ENCODE measurements around the gene KAZALD1. TPM values are rescaled to one million over a fixed set of nuclear protein-coding genes. Genes with fewer than 3 reads are reported as not detected.

KAZALD1 gene
- total and polyA plus RNA-seq, 10 donors: 11.6 to 67.3 (median 31.0) TPM

DNA sequence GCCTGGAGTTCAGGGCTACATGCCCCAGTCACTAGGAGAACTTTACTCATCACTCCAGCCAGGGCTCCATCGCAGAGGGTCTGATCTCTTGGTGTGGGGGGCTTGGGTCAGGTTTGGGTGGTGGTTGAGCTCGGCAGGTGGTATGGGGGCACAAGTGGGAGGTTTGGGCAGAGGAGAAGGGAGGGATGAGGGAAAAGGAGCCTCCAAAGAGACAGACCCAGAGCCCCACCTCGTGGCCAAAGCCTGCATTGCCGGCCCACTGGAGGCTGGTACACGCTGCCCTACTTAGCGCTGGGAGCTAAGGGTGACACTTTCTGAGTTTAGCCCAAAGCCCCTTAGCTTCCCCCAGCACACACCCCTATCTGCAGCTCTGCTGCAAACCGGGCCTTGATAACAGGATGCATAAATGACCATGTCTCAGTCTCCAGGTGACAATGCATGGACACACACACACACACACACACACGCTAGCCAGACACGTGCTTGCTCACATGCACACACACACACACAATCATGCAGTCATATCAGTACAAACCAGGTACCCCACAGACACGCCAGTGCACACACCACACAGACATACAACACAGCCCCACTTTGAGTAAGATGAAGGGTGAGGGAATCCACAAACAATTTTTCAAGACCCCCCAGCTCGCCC, 47.4 kb upstream of the KAZALD1 start:
- H3K36me3 ChIP-seq: no peaks in the 10 kb centered on the region
- peak; percentile 93 for DNase-seq
- H3K27ac ChIP-seq: no peak overlapping the region
- H3K4me1 ChIP-seq: peaks cover 18 to 48% (median 36%) of the 10 kb centered on the region in 6 donors
- no peak overlapping the region for H3K4me3 ChIP-seq
- H3K27me3 ChIP-seq (replicated peaks in 1 of 7): peaks cover 0 to 38% (median 6%) of the 10 kb centered on the region in 7 donors
- intact Hi-C loops (cut with DNase I; ENCODE audit: low total_unique reads): no loop called here
- WGBS, 5 donors: 19 to 26% (median 22%) methylated on average over 11 of the region's 11 CpGs
- peak in 1 of 3 donors; percentile 32 for TF ChIP-seq POLR2AphosphoS5 (IDR thresholded peaks at IDR 0.05)
- TF ChIP-seq POLR2A (IDR thresholded peaks at IDR 0.05): no peak
- TF ChIP-seq, protein P1, sequence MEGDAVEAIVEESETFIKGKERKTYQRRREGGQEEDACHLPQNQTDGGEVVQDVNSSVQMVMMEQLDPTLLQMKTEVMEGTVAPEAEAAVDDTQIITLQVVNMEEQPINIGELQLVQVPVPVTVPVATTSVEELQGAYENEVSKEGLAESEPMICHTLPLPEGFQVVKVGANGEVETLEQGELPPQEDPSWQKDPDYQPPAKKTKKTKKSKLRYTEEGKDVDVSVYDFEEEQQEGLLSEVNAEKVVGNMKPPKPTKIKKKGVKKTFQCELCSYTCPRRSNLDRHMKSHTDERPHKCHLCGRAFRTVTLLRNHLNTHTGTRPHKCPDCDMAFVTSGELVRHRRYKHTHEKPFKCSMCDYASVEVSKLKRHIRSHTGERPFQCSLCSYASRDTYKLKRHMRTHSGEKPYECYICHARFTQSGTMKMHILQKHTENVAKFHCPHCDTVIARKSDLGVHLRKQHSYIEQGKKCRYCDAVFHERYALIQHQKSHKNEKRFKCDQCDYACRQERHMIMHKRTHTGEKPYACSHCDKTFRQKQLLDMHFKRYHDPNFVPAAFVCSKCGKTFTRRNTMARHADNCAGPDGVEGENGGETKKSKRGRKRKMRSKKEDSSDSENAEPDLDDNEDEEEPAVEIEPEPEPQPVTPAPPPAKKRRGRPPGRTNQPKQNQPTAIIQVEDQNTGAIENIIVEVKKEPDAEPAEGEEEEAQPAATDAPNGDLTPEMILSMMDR (IDR thresholded peaks at IDR 0.05 in 8 of 11, conservative IDR thresholded peaks at IDR 0.05 in 3 of 11): peak; percentile 84 to 97 (median 92)
- no peaks in the 10 kb centered on the region for H3K9me3 ChIP-seq

- WGBS, 5 donors: 44 to 66% (median 49%) methylated on average over 5 to 7 of the region's 7 CpGs
- H3K9me3 ChIP-seq: no peaks in the 10 kb centered on the region
- H3K27ac ChIP-seq: no peak overlapping the region
- TF ChIP-seq, protein P1 (IDR thresholded peaks at IDR 0.05 in 8 of 11, conservative IDR thresholded peaks at IDR 0.05 in 3 of 11): no peak
- TF ChIP-seq POLR2A (IDR thresholded peaks at IDR 0.05) (no peak), POLR2AphosphoS5 (IDR thresholded peaks at IDR 0.05) (no peak)
- peaks cover 0 to 38% (median 6%) of the 10 kb centered on the region in 7 donors for H3K27me3 ChIP-seq (replicated peaks in 1 of 7)
- intact Hi-C loops (cut with DNase I; ENCODE audit: low total_unique reads): no loop called here
- no peak overlapping the region for H3K4me3 ChIP-seq
- no peak for DNase-seq
- no peaks in the 10 kb centered on the region for H3K36me3 ChIP-seq
- H3K4me1 ChIP-seq: peaks cover 18 to 52% (median 36%) of the 10 kb centered on the region in 6 donors
Measured at GRCh38 chr10:101014966-101015581, 46.7 kb upstream of the KAZALD1 start.

DNA sequence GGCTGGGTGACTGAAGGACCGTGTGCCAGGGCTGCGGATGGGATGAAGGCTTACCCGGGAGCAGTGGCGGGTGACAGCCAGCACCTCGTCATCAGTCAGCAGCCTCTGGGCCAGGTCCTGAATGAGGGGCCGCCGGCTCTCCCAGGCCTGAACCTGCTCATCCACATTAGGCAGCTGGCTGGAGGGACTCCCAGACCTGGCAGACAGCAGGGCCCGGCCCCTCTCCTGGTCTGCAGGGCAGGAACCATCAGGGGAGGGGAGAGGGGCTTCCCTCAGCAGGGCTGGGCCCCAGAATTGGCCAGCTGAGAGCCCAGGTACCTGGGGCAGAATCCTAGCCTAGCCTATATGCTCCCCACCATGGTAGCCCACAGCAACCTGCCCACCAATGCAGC, 46.2 kb upstream of the KAZALD1 start:
- Histone ChIP-seq H3K4me1 (peaks cover 18 to 57% (median 36%) of the 10 kb centered on the region in 6 donors), H3K9me3 (no peaks in the 10 kb centered on the region), H3K27me3 (replicated peaks in 1 of 7) (peaks cover 0 to 38% (median 6%) of the 10 kb centered on the region in 7 donors), H3K27ac (no peak overlapping the region), H3K4me3 (no peak overlapping the region), H3K36me3 (no peaks in the 10 kb centered on the region)
- DNase-seq: no peak
- intact Hi-C loops (cut with DNase I; ENCODE audit: low total_unique reads): no loop called here
- 80 to 95% (median 87%) methylated on average over 2 to 8 of the region's 8 CpGs for WGBS, 5 donors
- TF ChIP-seq POLR2AphosphoS5 (IDR thresholded peaks at IDR 0.05) (no peak), POLR2A (IDR thresholded peaks at IDR 0.05) (no peak)
- TF ChIP-seq, protein P1 (IDR thresholded peaks at IDR 0.05 in 8 of 11, conservative IDR thresholded peaks at IDR 0.05 in 3 of 11): no peak

- Histone ChIP-seq H3K4me1 (peaks cover 18 to 62% (median 35%) of the 10 kb centered on the region in 6 donors), H3K4me3 (no peak overlapping the region), H3K36me3 (no peaks in the 10 kb centered on the region), H3K9me3 (no peaks in the 10 kb centered on the region), H3K27ac (no peak overlapping the region), H3K27me3 (replicated peaks in 1 of 7) (peaks cover 0 to 38% (median 6%) of the 10 kb centered on the region in 7 donors)
- intact Hi-C loops (cut with DNase I; ENCODE audit: low total_unique reads): no loop called here
- WGBS, 5 donors: 75 to 86% (median 82%) methylated on average over 5 of the region's 5 CpGs
- no peak for TF ChIP-seq POLR2AphosphoS5 (IDR thresholded peaks at IDR 0.05)
- TF ChIP-seq POLR2A (IDR thresholded peaks at IDR 0.05): no peak
- TF ChIP-seq, protein P1 (IDR thresholded peaks at IDR 0.05 in 8 of 11, conservative IDR thresholded peaks at IDR 0.05 in 3 of 11): no peak
- DNase-seq: no peak
Measured at GRCh38 chr10:101016814-101017213, 45.0 kb upstream of the KAZALD1 start.

Data from spleen (tissue), 11 donors.